Caco-2 (cell line): ENCODE results near the gene PGA4. TPM values are rescaled to one million over a fixed set of nuclear protein-coding genes. Genes with fewer than 3 reads are reported as not detected.

Source experiments
- BruUV-seq: library from RNA; stranded (reverse); fragments of 400-500 nt; replicated peaks from 2 replicates; lab custom pipeline; 2021; lab: Mats Ljungman, UMichigan
- CTCF ChIA-PET: fragments of 300-600 bp; sonication (Branson Sonifier 250); formaldehyde crosslinking; loops from one replicate; lab custom pipeline; 2022; ENCODE audit warnings: antibody characterized with exemption; lab: Charles Lee
- POLR2A ChIA-PET: fragments of 300-600 bp; sonication (Branson Sonifier 250); formaldehyde crosslinking; loops from one replicate; lab custom pipeline; 2022; ENCODE audit warnings: antibody characterized with exemption; lab: Charles Lee
- DNase-seq, 2 experiments: peaks; one replicate each; pipeline versions ENCODE4 v3.0.0 to v3.0.0-alpha.2; 2020 to 2022
- H3K27me3 ChIP-seq: replicated peaks from 2 replicates; pipeline ENCODE4 v1.6.0; 2011; ENCODE audit warnings: low read length; ENCODE audit not compliant: control insufficient read depth, insufficient read depth
- H3K36me3 ChIP-seq: 2 replicates; pipeline ENCODE4 v1.5.1; 2011; ENCODE audit warnings: low read length; ENCODE audit not compliant: control insufficient read depth, insufficient read depth
- H3K4me1 ChIP-seq: fragments of 250-450 bp; sonication (Bioruptor Pico); 2 replicates; pipeline ENCODE4 v1.5.1; 2020; ENCODE audit warnings: mild to moderate bottlenecking
- H3K4me3 ChIP-seq: 2 replicates; pipeline ENCODE4 v1.5.1; 2011; ENCODE audit warnings: low read depth, mild to moderate bottlenecking, control low read depth, low read length
- H3K9me3 ChIP-seq: fragments of 250-450 bp; sonication (Bioruptor Pico); 2 replicates; pipeline ENCODE4 v1.5.1; 2020; ENCODE audit warnings: mild to moderate bottlenecking, moderate library complexity
- H3K27ac Mint-ChIP-seq: one replicate; pipeline ENCODE4 v1.8.0; 2022; ENCODE audit warnings: mixed read lengths; ENCODE audit not compliant: unreplicated experiment
- H3K27me3 Mint-ChIP-seq: one replicate; pipeline ENCODE4 v1.8.0; 2022; ENCODE audit warnings: mixed read lengths; ENCODE audit not compliant: insufficient read depth, unreplicated experiment
- H3K36me3 Mint-ChIP-seq: one replicate; pipeline ENCODE4 v1.8.0; 2022; ENCODE audit warnings: mild to moderate bottlenecking, mixed read lengths; ENCODE audit not compliant: insufficient read depth, unreplicated experiment
- H3K4me1 Mint-ChIP-seq: one replicate; pipeline ENCODE4 v1.8.0; 2022; ENCODE audit warnings: low read depth, mixed read lengths; ENCODE audit not compliant: unreplicated experiment
- H3K4me3 Mint-ChIP-seq: one replicate; pipeline ENCODE4 v1.8.0; 2022; ENCODE audit warnings: mild to moderate bottlenecking, moderate library complexity, mixed read lengths; ENCODE audit not compliant: unreplicated experiment
- H3K9me3 Mint-ChIP-seq: one replicate; pipeline ENCODE4 v1.8.0; 2022; ENCODE audit warnings: mixed read lengths; ENCODE audit not compliant: unreplicated experiment
- intact Hi-C: fragments of 100-400 bp; cut with micrococcal nuclease; formaldehyde crosslinking; loops from one replicate; pipeline ENCODE4 v1.10.0; 2022; ENCODE audit not compliant: unreplicated experiment
- total RNA-seq: library from RNA; stranded (reverse); gene quantifications from 2 replicates; pipeline ENCODE4 v1.2.3, GENCODE V29; 2022
- TF ChIP-seq, protein P1 (sequence below), 2 experiments: fragments of 200-600 bp in 1 of 2; IDR thresholded peaks; 1 replicate in 1 of 2; 2 replicates in 1 of 2; pipeline versions ENCODE4 v1.5.1 to v1.8.0; 2011 to 2022; ENCODE audit warnings: antibody characterized with exemption in 1 of 2, control low read depth in 1 of 2, inconsistent platforms in 1 of 2, low read depth in 1 of 2, low read length in 1 of 2, mild to moderate bottlenecking in 1 of 2, moderate library complexity in 1 of 2; ENCODE audit not compliant: insufficient read depth in 1 of 2, severe bottlenecking in 1 of 2, unreplicated experiment in 1 of 2

PGA4 gene
- total RNA-seq, 1 experiment from 2014 or later, result not detected

DNA sequence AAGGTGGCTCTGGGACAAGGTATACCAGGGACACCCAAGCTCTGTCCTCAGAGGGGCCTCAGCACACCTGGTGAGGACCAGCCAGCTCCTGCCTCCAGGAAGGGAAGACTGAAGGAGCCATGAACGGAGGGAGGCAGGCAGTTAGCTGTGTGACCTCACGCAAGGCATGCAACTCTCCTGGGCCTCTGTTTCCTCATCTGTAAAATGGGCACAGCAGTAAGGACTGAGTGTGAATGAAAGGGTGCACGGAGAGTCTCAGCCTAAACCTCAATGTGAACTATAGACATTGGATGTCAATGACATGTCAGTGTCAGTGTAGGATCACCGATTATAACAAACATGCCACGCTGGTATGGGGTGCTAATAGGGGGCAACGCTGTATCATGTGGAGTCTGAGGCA, 37.2 kb downstream of the PGA4 start:
- no peak overlapping the region for H3K4me3 Mint-ChIP-seq
- CTCF ChIA-PET, result no interaction called here

GRCh38 chr11:61264371-61264770, 42.2 kb downstream of the PGA4 start:
- Mint-ChIP-seq H3K9me3 (no peaks in the 10 kb centered on the region), H3K27me3 (no peaks in the 10 kb centered on the region), H3K36me3 (no peaks in the 10 kb centered on the region), H3K4me1 (no peaks in the 10 kb centered on the region), H3K27ac (no peak overlapping the region), H3K4me3 (no peak overlapping the region)
- BruUV-seq, result no TSS peak
- Histone ChIP-seq H3K27me3 (no peaks in the 10 kb centered on the region), H3K36me3 (peaks cover 3% of the 10 kb centered on the region), H3K4me1 (peaks cover 5% of the 10 kb centered on the region), H3K9me3 (no peaks in the 10 kb centered on the region), H3K4me3 (no peak overlapping the region)
- intact Hi-C loops, result no loop called here
- TF ChIP-seq, protein P1, sequence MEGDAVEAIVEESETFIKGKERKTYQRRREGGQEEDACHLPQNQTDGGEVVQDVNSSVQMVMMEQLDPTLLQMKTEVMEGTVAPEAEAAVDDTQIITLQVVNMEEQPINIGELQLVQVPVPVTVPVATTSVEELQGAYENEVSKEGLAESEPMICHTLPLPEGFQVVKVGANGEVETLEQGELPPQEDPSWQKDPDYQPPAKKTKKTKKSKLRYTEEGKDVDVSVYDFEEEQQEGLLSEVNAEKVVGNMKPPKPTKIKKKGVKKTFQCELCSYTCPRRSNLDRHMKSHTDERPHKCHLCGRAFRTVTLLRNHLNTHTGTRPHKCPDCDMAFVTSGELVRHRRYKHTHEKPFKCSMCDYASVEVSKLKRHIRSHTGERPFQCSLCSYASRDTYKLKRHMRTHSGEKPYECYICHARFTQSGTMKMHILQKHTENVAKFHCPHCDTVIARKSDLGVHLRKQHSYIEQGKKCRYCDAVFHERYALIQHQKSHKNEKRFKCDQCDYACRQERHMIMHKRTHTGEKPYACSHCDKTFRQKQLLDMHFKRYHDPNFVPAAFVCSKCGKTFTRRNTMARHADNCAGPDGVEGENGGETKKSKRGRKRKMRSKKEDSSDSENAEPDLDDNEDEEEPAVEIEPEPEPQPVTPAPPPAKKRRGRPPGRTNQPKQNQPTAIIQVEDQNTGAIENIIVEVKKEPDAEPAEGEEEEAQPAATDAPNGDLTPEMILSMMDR (IDR thresholded peaks at IDR 0.05; ENCODE audit: insufficient read depth in 1 of 2, low read depth in 1 of 2, low read length in 1 of 2, severe bottlenecking in 1 of 2, unreplicated experiment in 1 of 2), result no peak
- POLR2A ChIA-PET, result interaction anchor here (0.6 kb wide), 1 partner anchor 45 kb away, joined by 3 read pairs; no protein-coding TSS in a partner anchor
- no peak for DNase-seq
- CTCF ChIA-PET, result interaction anchor here (0.6 kb wide), 1 partner anchor 751 kb away, joined by 3 read pairs; no protein-coding TSS in a partner anchor

More for the DNA sequence above, 37.2 kb downstream of the PGA4 start:
- no TSS peak for BruUV-seq
- POLR2A ChIA-PET, result no interaction called here
- Mint-ChIP-seq H3K9me3 (no peaks in the 10 kb centered on the region), H3K36me3 (no peaks in the 10 kb centered on the region), H3K27ac (no peak overlapping the region), H3K27me3 (no peaks in the 10 kb centered on the region), H3K4me1 (no peaks in the 10 kb centered on the region)
- Histone ChIP-seq H3K4me3 (no peak overlapping the region), H3K36me3 (peaks cover 3% of the 10 kb centered on the region), H3K27me3 (no peaks in the 10 kb centered on the region), H3K9me3 (no peaks in the 10 kb centered on the region), H3K4me1 (no peaks in the 10 kb centered on the region)
- DNase-seq, result no peak
- TF ChIP-seq, protein P1 (IDR thresholded peaks at IDR 0.05; ENCODE audit: insufficient read depth in 1 of 2, low read depth in 1 of 2, low read length in 1 of 2, severe bottlenecking in 1 of 2, unreplicated experiment in 1 of 2), result no peak
- intact Hi-C loops, result no loop called here

DNA sequence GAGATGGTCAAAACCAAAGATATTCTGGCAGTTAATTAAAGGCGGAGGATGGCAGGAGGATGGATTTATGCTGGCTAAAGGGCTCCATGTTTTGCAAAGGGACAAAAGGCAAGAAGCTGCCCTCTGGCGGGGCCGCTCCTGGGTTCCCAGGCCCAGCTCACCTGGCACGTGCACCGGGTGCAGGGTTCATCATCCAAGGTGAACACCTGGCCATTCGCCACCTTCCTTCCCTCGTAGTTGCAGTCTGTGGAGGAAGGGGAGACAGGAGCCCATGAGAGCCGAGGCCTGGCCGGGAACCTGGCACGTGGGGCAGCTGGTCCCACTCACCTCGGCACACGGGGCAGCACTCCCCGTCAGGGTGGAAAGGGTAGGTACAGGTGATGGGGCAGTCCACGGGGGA, 42.6 kb downstream of the PGA4 start:
- ChIA-PET POLR2A (no interaction called here), CTCF (interaction anchor here (0.6 kb wide), 1 partner anchor 751 kb away, joined by 3 read pairs; no protein-coding TSS in a partner anchor)
- DNase-seq, result no peak
- Mint-ChIP-seq H3K27ac (no peak overlapping the region), H3K4me1 (no peaks in the 10 kb centered on the region), H3K36me3 (no peaks in the 10 kb centered on the region), H3K9me3 (no peaks in the 10 kb centered on the region), H3K27me3 (no peaks in the 10 kb centered on the region), H3K4me3 (no peak overlapping the region)
- peaks cover 3% of the 10 kb centered on the region for H3K36me3 ChIP-seq
- TF ChIP-seq, protein P1 (IDR thresholded peaks at IDR 0.05; ENCODE audit: insufficient read depth in 1 of 2, low read depth in 1 of 2, low read length in 1 of 2, severe bottlenecking in 1 of 2, unreplicated experiment in 1 of 2), result no peak
- no peaks in the 10 kb centered on the region for H3K27me3 ChIP-seq
- H3K4me3 ChIP-seq, result no peak overlapping the region
- H3K9me3 ChIP-seq, result no peaks in the 10 kb centered on the region
- H3K4me1 ChIP-seq, result peaks cover 5% of the 10 kb centered on the region
- intact Hi-C loops, result no loop called here
- no TSS peak for BruUV-seq
